Endothelial cell (in vitro differentiated cells): Measurements from ENCODE around the gene TNFRSF19. TPM values are rescaled to one million over a fixed set of nuclear protein-coding genes. Genes with fewer than 3 reads are reported as not detected.

Experiments
- DNase-seq: peaks from one replicate; pipeline ENCODE4 v3.0.0; 2021; ENCODE audit warnings: low spot score
- H3K27ac Mint-ChIP-seq: one replicate; pipeline ENCODE4 v1.8.0; 2021; ENCODE audit warnings: mixed read lengths, inconsistent platforms; ENCODE audit not compliant: unreplicated experiment
- H3K27me3 Mint-ChIP-seq: one replicate; pipeline ENCODE4 v1.8.0; 2021; ENCODE audit warnings: mild to moderate bottlenecking, moderate library complexity, mixed read lengths, inconsistent platforms; ENCODE audit not compliant: unreplicated experiment
- H3K36me3 Mint-ChIP-seq: one replicate; pipeline ENCODE4 v1.8.0; 2021; ENCODE audit warnings: mild to moderate bottlenecking, low read depth, mixed read lengths, inconsistent platforms; ENCODE audit not compliant: unreplicated experiment
- H3K4me1 Mint-ChIP-seq: one replicate; pipeline ENCODE4 v1.8.0; 2021; ENCODE audit warnings: mild to moderate bottlenecking, mixed read lengths, inconsistent platforms; ENCODE audit not compliant: unreplicated experiment
- H3K4me3 Mint-ChIP-seq: one replicate; pipeline ENCODE4 v1.8.0; 2021; ENCODE audit warnings: mild to moderate bottlenecking, mixed read lengths, inconsistent platforms; ENCODE audit not compliant: unreplicated experiment
- H3K9me3 Mint-ChIP-seq: one replicate; pipeline ENCODE4 v1.8.0; 2021; ENCODE audit warnings: mixed read lengths, inconsistent platforms; ENCODE audit not compliant: unreplicated experiment
- total RNA-seq: library from RNA; stranded (reverse); fragmentation: NEBNext Ultra II Directional; extraction: Animal tissue kit (Norgen Biotek cat#: 25700); gene quantifications from one replicate; pipeline ENCODE4 v1.2.1, GENCODE V29; 2021; ENCODE audit not compliant: unreplicated experiment
- TF ChIP-seq, protein P1 (sequence below): fragments of 200-600 bp; sonication (generic); IDR thresholded peaks from one replicate; pipeline ENCODE4 v1.5.0; 2021; ENCODE audit warnings: antibody characterized with exemption; ENCODE audit not compliant: unreplicated experiment

Gene TNFRSF19
- total RNA-seq, 1 donor from 2014 or later = 8.8 TPM

DNA sequence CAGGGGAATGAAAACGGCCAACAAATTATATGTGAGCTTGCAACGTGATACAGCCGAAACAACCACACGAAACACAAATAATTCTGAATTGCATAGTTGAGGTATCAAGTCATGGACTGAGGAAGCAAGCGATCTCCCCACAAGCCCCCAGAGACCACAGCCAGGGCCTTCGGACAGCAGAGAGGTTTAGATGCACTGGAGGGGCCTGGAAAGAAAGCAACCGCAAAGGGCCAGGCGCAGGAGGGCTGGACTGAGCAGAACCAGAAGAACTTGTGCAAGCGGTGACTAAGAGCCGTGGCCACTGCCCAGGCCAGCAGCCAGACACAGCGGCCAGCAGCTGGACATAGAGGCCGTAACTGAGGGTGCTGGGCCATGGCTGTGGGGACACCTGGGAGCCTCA is 131.4 kb downstream of the TNFRSF19 start:
- H3K27ac Mint-ChIP-seq = no peak overlapping the region

DNA sequence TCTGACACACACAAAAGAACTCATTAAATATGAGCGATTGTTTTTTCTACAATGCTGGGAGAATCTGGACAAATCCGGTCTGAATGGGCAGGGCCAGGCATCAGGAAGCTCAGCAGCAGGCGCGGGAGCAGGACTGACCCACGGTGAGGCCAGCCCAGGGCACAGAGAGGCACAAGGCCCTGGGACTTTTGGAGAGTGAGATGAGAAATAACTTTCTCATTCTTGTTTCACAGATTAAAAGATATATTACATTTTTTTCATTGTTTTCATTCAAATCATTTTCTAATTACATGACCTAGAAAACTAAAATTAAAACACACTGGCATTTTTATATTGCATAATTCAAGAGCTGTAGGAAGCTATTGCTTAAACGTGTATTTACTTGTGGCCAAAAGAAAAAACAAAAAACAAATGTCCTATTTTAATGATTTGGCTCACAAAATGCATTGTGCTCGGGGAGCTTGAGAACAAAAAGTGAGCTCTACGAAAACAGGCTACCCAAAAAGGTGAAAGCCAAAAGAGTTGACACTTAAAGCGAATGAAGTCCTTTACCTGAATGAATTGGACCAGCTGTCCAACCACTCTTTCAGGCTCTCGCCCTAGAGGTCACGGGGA is 133.1 kb downstream of the TNFRSF19 start:
- H3K4me3 Mint-ChIP-seq = no peak overlapping the region
- TF ChIP-seq, protein P1, sequence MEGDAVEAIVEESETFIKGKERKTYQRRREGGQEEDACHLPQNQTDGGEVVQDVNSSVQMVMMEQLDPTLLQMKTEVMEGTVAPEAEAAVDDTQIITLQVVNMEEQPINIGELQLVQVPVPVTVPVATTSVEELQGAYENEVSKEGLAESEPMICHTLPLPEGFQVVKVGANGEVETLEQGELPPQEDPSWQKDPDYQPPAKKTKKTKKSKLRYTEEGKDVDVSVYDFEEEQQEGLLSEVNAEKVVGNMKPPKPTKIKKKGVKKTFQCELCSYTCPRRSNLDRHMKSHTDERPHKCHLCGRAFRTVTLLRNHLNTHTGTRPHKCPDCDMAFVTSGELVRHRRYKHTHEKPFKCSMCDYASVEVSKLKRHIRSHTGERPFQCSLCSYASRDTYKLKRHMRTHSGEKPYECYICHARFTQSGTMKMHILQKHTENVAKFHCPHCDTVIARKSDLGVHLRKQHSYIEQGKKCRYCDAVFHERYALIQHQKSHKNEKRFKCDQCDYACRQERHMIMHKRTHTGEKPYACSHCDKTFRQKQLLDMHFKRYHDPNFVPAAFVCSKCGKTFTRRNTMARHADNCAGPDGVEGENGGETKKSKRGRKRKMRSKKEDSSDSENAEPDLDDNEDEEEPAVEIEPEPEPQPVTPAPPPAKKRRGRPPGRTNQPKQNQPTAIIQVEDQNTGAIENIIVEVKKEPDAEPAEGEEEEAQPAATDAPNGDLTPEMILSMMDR = no peak
- H3K36me3 Mint-ChIP-seq = no peaks in the 10 kb centered on the region
- no peaks in the 10 kb centered on the region for H3K9me3 Mint-ChIP-seq
- H3K27me3 Mint-ChIP-seq = peaks cover 4% of the 10 kb centered on the region
- DNase-seq = no peak
- H3K27ac Mint-ChIP-seq = no peak overlapping the region
- peaks cover 9% of the 10 kb centered on the region for H3K4me1 Mint-ChIP-seq

More for the DNA sequence above, 131.4 kb downstream of the TNFRSF19 start:
- Mint-ChIP-seq H3K4me3 (no peak overlapping the region), H3K4me1 (peaks cover 19% of the 10 kb centered on the region), H3K9me3 (no peaks in the 10 kb centered on the region), H3K36me3 (no peaks in the 10 kb centered on the region), H3K27me3 (peaks cover 4% of the 10 kb centered on the region)
- DNase-seq = no peak
- TF ChIP-seq, protein P1 = no peak

DNA sequence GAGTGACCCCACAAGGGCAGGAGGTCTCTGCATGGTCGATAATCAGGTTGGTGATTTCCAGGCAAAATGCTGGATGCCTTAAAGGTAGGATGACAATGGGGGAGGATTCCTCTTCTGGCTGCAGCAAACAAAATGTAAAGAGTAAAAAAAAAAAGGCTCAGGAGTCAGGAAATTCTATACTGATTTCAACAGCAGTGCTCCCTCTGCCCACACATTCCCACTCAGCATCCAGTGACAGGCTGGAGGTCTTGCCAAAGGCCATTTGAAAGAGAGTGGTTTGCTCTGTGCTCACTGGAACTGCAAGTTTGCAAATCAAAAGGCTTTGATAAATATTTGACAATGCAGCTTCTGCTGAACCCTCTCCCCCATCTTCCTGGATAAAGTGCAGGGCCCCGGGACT is 135.4 kb downstream of the TNFRSF19 start:
- peaks cover 4% of the 10 kb centered on the region for H3K27me3 Mint-ChIP-seq
- H3K27ac Mint-ChIP-seq = no peak overlapping the region
- H3K9me3 Mint-ChIP-seq = no peaks in the 10 kb centered on the region
- H3K4me3 Mint-ChIP-seq = no peak overlapping the region
- H3K4me1 Mint-ChIP-seq = peaks cover 8% of the 10 kb centered on the region
- DNase-seq = no peak
- TF ChIP-seq, protein P1 = no peak
- no peaks in the 10 kb centered on the region for H3K36me3 Mint-ChIP-seq

DNA sequence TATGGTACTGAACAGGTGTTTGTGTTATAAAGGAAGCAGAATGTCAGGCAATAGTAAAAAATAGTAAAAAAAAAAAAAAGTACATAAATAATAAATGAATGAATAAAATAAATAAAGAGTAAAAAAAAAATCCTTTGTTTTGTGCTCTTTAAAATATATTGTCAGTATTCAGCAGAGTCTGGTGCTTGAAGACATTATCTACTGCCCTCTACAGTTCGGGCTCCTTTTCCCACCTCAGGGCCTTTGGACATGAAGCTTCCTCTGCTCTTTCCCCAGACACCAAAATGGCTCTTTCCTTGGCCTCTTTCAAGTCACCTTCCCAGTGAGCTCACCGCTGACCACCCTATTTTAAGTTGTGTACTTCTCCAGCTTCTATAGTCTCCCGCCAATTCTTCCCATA is 137.5 kb downstream of the TNFRSF19 start:
- DNase-seq = no peak
- Mint-ChIP-seq H3K27me3 (peaks cover 4% of the 10 kb centered on the region), H3K4me3 (no peak overlapping the region), H3K36me3 (no peaks in the 10 kb centered on the region), H3K4me1 (peaks cover 7% of the 10 kb centered on the region), H3K9me3 (no peaks in the 10 kb centered on the region), H3K27ac (no peak overlapping the region)
- TF ChIP-seq, protein P1 = no peak

DNA sequence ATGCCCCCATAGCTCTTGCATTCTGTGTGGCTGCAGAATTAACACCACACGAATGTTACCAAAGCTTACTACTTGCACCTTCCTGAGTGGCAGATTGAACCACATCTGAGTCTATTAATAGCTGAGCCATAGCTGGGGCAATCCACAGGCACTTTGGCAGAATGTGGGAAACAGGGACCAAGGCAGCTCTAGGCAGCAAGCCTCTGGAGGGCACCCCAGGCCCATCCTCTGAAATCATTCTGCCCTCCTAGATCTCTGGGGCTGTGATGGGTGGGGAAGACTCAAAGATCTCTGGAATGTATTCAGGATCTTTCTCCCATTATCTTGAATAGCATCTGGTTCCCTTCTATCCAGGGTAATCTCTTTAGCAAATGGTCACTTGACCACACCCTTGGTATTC is 139.3 kb downstream of the TNFRSF19 start:
- DNase-seq = no peak
- no peak overlapping the region for H3K4me3 Mint-ChIP-seq
- H3K4me1 Mint-ChIP-seq = peaks cover 4% of the 10 kb centered on the region
- TF ChIP-seq, protein P1 = no peak
- H3K27ac Mint-ChIP-seq = no peak overlapping the region
- no peaks in the 10 kb centered on the region for H3K36me3 Mint-ChIP-seq
- peaks cover 6% of the 10 kb centered on the region for H3K9me3 Mint-ChIP-seq
- peaks cover under 1% of the 10 kb centered on the region for H3K27me3 Mint-ChIP-seq
